Measurements from ENCODE around the gene MRFAP1L1.

Gene MRFAP1L1

DNA sequence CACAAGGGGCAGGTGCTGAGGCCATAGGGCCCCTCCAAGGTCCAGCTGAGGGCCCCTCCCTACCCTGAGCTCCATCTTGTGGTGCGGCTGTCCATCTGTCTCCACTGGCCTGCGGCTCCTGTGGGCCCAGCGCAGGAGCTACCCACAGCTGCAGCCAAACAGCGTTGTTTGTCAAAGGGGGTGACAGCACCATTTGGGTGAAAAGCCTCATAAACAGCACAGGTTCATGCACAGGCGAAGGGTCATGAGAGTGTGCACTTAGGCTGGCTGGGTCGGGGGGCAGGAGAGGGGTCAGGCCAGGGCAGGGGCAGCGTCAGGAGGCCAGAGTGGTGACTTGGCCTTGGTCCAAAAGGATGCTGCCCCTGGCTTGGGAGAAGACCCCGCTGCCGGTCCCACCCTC is 38.6 kb upstream of the MRFAP1L1 start:
- Histone ChIP-seq H3K27me3 (ENCODE audit: control insufficient read depth, low read length) (no peaks in the 10 kb centered on the region), H3K9me3 (ENCODE audit: control insufficient read depth, insufficient read depth, low read length) (no peaks in the 10 kb centered on the region), H3K4me2 (ENCODE audit: low read length) (no peak overlapping the region), H3K4me3 (ENCODE audit: low read length) (no peak overlapping the region), H3K27ac (ENCODE audit: low read depth, low read length) (no peak overlapping the region), H3K9me2 (replicated peaks; ENCODE audit: control insufficient read depth, low read length) (no peaks in the 10 kb centered on the region), H3K79me2 (ENCODE audit: control insufficient read depth, low read length) (no peaks in the 10 kb centered on the region), H3K4me1 (ENCODE audit: control insufficient read depth, low read length) (no peaks in the 10 kb centered on the region), H3F3A (ENCODE audit: control insufficient read depth, insufficient read depth) (no peaks in the 10 kb centered on the region), H4K20me1 (ENCODE audit: control insufficient read depth, insufficient read depth, low read depth, low read length) (no peaks in the 10 kb centered on the region), H3K36me3 (ENCODE audit: control insufficient read depth, low read length) (no peaks in the 10 kb centered on the region)
- no peak for TF ChIP-seq EZH2phosphoT487 (IDR thresholded peaks at IDR 0.05; ENCODE audit: borderline replicate concordance, low read length)
- TF ChIP-seq, protein P1, sequence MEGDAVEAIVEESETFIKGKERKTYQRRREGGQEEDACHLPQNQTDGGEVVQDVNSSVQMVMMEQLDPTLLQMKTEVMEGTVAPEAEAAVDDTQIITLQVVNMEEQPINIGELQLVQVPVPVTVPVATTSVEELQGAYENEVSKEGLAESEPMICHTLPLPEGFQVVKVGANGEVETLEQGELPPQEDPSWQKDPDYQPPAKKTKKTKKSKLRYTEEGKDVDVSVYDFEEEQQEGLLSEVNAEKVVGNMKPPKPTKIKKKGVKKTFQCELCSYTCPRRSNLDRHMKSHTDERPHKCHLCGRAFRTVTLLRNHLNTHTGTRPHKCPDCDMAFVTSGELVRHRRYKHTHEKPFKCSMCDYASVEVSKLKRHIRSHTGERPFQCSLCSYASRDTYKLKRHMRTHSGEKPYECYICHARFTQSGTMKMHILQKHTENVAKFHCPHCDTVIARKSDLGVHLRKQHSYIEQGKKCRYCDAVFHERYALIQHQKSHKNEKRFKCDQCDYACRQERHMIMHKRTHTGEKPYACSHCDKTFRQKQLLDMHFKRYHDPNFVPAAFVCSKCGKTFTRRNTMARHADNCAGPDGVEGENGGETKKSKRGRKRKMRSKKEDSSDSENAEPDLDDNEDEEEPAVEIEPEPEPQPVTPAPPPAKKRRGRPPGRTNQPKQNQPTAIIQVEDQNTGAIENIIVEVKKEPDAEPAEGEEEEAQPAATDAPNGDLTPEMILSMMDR (IDR thresholded peaks at IDR 0.05; ENCODE audit: low read depth, low read length, poor library complexity, severe bottlenecking), result no peak

DNA sequence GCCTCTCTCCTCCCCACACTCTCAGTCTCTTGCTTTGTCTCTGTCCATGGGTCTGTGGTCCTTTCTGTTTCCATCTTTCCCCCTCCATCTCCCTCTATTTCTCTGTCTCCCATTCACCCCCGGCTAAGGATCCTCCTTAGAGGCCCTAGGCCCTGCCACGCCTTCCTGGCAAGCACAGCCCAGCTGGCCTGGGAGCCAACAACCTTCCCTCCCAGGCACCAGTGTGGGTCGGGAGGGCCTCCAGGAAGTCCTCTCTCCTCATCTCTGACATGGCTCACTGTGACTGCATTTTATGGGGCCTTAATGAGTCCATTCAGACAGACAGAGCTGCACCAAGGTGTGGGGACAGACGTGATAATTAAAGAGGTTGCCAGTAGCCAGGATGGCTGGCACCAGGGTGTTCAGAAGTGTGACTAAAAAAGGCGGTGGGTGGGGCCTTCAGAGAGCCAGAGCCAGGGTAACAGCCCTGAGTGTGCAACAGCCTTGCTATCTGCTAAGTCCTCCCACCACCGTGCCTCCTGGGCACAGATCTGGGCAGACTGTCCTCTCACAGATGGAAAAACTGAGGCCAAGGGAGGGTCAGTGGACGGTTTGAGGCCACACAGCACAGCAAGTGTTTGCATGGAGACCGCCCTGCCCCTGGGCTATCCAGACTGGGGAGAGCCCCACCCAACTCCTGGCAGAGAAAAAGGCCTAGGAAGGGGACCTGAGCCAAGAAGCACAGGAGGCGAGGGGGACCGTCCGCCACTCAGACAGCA is 37.8 kb upstream of the MRFAP1L1 start:
- Histone ChIP-seq H3K36me3 (ENCODE audit: control insufficient read depth, low read length) (no peaks in the 10 kb centered on the region), H3K9me3 (ENCODE audit: control insufficient read depth, insufficient read depth, low read length) (no peaks in the 10 kb centered on the region), H3K27ac (ENCODE audit: low read depth, low read length) (no peak overlapping the region), H3K27me3 (ENCODE audit: control insufficient read depth, low read length) (no peaks in the 10 kb centered on the region), H3K4me2 (ENCODE audit: low read length) (no peak overlapping the region), H3K4me3 (ENCODE audit: low read length) (no peak overlapping the region), H3K9me2 (replicated peaks; ENCODE audit: control insufficient read depth, low read length) (no peaks in the 10 kb centered on the region), H3K79me2 (ENCODE audit: control insufficient read depth, low read length) (no peaks in the 10 kb centered on the region), H3K4me1 (ENCODE audit: control insufficient read depth, low read length) (no peaks in the 10 kb centered on the region), H4K20me1 (ENCODE audit: control insufficient read depth, insufficient read depth, low read depth, low read length) (no peaks in the 10 kb centered on the region), H3F3A (ENCODE audit: control insufficient read depth, insufficient read depth) (no peaks in the 10 kb centered on the region)
- TF ChIP-seq EZH2phosphoT487 (IDR thresholded peaks at IDR 0.05; ENCODE audit: borderline replicate concordance, low read length), result no peak
- TF ChIP-seq, protein P1 (IDR thresholded peaks at IDR 0.05; ENCODE audit: low read depth, low read length, poor library complexity, severe bottlenecking), result no peak

DNA sequence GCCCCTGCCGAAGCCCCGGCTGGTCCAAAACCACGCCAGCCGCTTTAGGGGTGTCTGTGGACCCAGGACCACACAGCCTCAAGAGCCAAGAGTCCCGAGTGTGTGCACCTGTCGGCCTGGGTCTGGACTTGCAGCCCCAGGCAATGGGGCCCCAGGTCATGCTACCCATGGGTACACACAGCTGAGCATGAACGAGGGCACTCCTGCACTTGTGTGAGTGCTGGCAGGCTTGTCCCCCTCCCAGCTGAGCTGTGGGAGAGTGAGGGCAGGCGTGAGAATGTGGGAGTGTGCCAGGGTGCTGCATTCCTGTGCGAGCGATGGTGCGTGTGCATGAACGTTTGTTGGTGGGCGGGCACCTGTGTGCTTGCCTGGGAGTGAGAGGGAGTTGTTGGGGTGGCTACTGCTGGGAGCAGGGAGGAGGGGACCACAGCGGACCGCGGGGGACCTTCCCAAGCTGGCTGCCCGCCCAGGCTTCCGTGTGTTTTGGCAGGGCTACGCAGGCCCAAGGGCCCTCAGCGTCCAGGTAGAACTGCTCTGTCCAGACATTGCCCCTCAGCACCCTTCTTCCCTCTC is 37.1 kb upstream of the MRFAP1L1 start:
- no peaks in the 10 kb centered on the region for H3K9me2 ChIP-seq (replicated peaks; ENCODE audit: control insufficient read depth, low read length)

More for the DNA sequence above, 37.1 kb upstream of the MRFAP1L1 start:
- Histone ChIP-seq H3K27me3 (ENCODE audit: control insufficient read depth, low read length) (no peaks in the 10 kb centered on the region), H3K4me3 (ENCODE audit: low read length) (no peak overlapping the region), H3K4me1 (ENCODE audit: control insufficient read depth, low read length) (no peaks in the 10 kb centered on the region), H3K4me2 (ENCODE audit: low read length) (no peak overlapping the region), H4K20me1 (ENCODE audit: control insufficient read depth, insufficient read depth, low read depth, low read length) (no peaks in the 10 kb centered on the region), H3F3A (ENCODE audit: control insufficient read depth, insufficient read depth) (no peaks in the 10 kb centered on the region), H3K9me3 (ENCODE audit: control insufficient read depth, insufficient read depth, low read length) (no peaks in the 10 kb centered on the region), H3K79me2 (ENCODE audit: control insufficient read depth, low read length) (no peaks in the 10 kb centered on the region), H3K36me3 (ENCODE audit: control insufficient read depth, low read length) (no peaks in the 10 kb centered on the region), H3K27ac (ENCODE audit: low read depth, low read length) (no peak overlapping the region)
- TF ChIP-seq EZH2phosphoT487 (IDR thresholded peaks at IDR 0.05; ENCODE audit: borderline replicate concordance, low read length), result no peak
- TF ChIP-seq, protein P1 (IDR thresholded peaks at IDR 0.05; ENCODE audit: low read depth, low read length, poor library complexity, severe bottlenecking), result no peak

All from DOHH2 (cell line).